Endothelial cell of umbilical vein (primary cell): ENCODE measurements around the gene NME5.

ENCODE experiments used
- CTCF ChIP-seq, 2 donors: IDR thresholded peaks; 1 replicate in 1 of 2; 2 replicates in 1 of 2; pipeline ENCODE4 v1.5.1; 2011; ENCODE audit warnings: low read length in 2 of 2, mild to moderate bottlenecking in 2 of 2, moderate library complexity in 2 of 2, control low read depth in 1 of 2, inconsistent platforms in 1 of 2, low read depth in 1 of 2; ENCODE audit not compliant: insufficient read depth in 1 of 2; ENCODE audit errors: extremely low read depth in 1 of 2
- EZH2 ChIP-seq: IDR thresholded peaks from 2 replicates; pipeline ENCODE4 v1.6.1; 2012; ENCODE audit warnings: borderline replicate concordance, low read depth, mild to moderate bottlenecking, moderate library complexity, low read length, inconsistent platforms; ENCODE audit not compliant: severe bottlenecking
- JUN ChIP-seq: IDR thresholded peaks from 2 replicates; pipeline ENCODE4 v1.6.1; 2011; ENCODE audit warnings: borderline replicate concordance, low read depth; ENCODE audit not compliant: insufficient read length, insufficient read depth
- MAX ChIP-seq: IDR thresholded peaks from 2 replicates; pipeline ENCODE4 v1.6.1; 2011; ENCODE audit not compliant: insufficient read depth, insufficient read length
- MYC ChIP-seq: IDR thresholded peaks from one replicate; pipeline ENCODE4 v1.6.1; 2011; ENCODE audit warnings: mild to moderate bottlenecking, low read depth, low read length
- POLR2A ChIP-seq: IDR thresholded peaks from 2 replicates; pipeline ENCODE4 v1.6.1; 2012; ENCODE audit warnings: low read depth, mild to moderate bottlenecking, control low read depth, low read length
- POLR2AphosphoS5 ChIP-seq: IDR thresholded peaks from 2 replicates; pipeline ENCODE4 v1.6.1; 2012; ENCODE audit warnings: low read depth, mild to moderate bottlenecking, control low read depth, low read length, moderate library complexity; ENCODE audit not compliant: insufficient read depth

- TF ChIP-seq CTCF (IDR thresholded peaks at IDR 0.05; ENCODE audit: extremely low read depth in 1 of 2, insufficient read depth in 1 of 2, low read depth in 1 of 2, low read length in 2 of 2), result peak; percentile 74 to 78
- TF ChIP-seq POLR2A, result no peak
- TF ChIP-seq EZH2, result no peak
- no peak for TF ChIP-seq POLR2AphosphoS5
- TF ChIP-seq JUN, result no peak
- TF ChIP-seq MYC, result no peak
- no peak for TF ChIP-seq MAX
Measured at GRCh38 chr5:138077064-138077696, 62.0 kb downstream of the NME5 start.
